ENCODE measurements around the gene MKRN2. TPM values are rescaled to one million over a fixed set of nuclear protein-coding genes. Genes with fewer than 3 reads are reported as not detected.

MKRN2 gene
- total and polyA plus RNA-seq, 2 of the 4 experiments (the other 2 are of a cell fraction), result 44.4 to 65.6 TPM

DNA sequence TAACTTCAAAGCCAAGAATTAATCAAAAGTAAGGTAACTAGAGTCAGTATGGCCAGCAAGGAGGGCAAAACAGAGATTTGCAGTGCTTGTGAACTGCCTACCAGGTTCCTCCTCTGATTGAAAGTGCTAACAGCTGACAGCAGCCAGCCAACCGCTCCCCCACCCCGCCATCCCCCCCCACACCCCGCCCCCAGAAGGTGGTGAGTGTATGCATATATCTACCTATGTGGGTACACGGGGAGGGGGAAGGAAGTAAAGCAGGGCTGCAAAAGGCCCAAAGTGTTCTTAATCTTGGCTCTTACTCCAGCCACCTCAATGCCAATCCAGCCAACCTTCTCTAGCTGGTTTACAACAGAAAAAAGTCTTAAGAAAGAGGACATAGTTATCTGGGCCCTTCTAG, 56.4 kb downstream of the MKRN2 start:
- H3K27me3 ChIP-seq (ENCODE audit: control insufficient read depth, insufficient read depth, low read length), result no peaks in the 10 kb centered on the region
- no TSS peak for BruUV-seq (replicated peaks)
- no peak overlapping the region for H3K23ac ChIP-seq (ENCODE audit: low read depth, low read length)
- H3K9me1 ChIP-seq (ENCODE audit: insufficient read depth, low read length), result peaks cover 10% of the 10 kb centered on the region
- intact Hi-C loops (cut with micrococcal nuclease) (no loop called here), dilution Hi-C loops (cut with HindIII; ENCODE audit: low sequenced_read_pairs, unreplicated experiment) (no loop called here), in situ Hi-C loops (cut with MboI; ENCODE audit: low sequenced_read_pairs) (no loop called here)
- TF ChIP-seq RAD21 (IDR thresholded peaks at IDR 0.05; ENCODE audit: low read length) (no peak), MXI1 (IDR thresholded peaks at IDR 0.05; ENCODE audit: borderline replicate concordance, low read depth, low read length) (no peak), CEBPB (IDR thresholded peaks at IDR 0.05; ENCODE audit: low read depth, low read length) (no peak), NFE2L2 (IDR thresholded peaks at IDR 0.05; ENCODE audit: low read depth, low read length) (no peak), USF2 (IDR thresholded peaks at IDR 0.05; ENCODE audit: low read depth, low read length) (no peak), RFX5 (IDR thresholded peaks at IDR 0.05; ENCODE audit: low read depth, low read length) (no peak), RCOR1 (IDR thresholded peaks at IDR 0.05; ENCODE audit: insufficient replicate concordance, low read length) (no peak), MAZ (IDR thresholded peaks at IDR 0.05; ENCODE audit: borderline replicate concordance, low read depth, low read length) (no peak), CHD1 (IDR thresholded peaks at IDR 0.05; ENCODE audit: low read depth, low read length) (no peak), POLR2A (IDR thresholded peaks at IDR 0.05; ENCODE audit: low read depth, low read length) (no peak), ELK1 (IDR thresholded peaks at IDR 0.05; ENCODE audit: borderline replicate concordance, low read depth, low read length) (no peak)
- H4K20me1 ChIP-seq (ENCODE audit: insufficient read depth, low read length), result peaks cover 21% of the 10 kb centered on the region
- no peak overlapping the region for H2BK5ac ChIP-seq (ENCODE audit: low read depth, low read length, poor library complexity, severe bottlenecking)
- ChIA-PET CTCF (no interaction called here), POLR2A (ENCODE audit: unreplicated experiment) (no interaction called here)
- peaks cover 40 to 70% of the 10 kb centered on the region in 2 experiments for H3K79me1 ChIP-seq (ENCODE audit: low read depth in 1 of 2, low read length in 2 of 2)
- peaks cover 29% of the 10 kb centered on the region for H3K36me3 ChIP-seq (ENCODE audit: control insufficient read depth, insufficient read depth, low read length)
- no peak overlapping the region for H3K56ac ChIP-seq (ENCODE audit: extremely low read depth, insufficient read depth, low read length)
- no peak overlapping the region for H2BK20ac ChIP-seq (ENCODE audit: low read depth, low read length)
- H3K9me3 ChIP-seq (ENCODE audit: control insufficient read depth, insufficient read depth, low read length), result no peaks in the 10 kb centered on the region
- H3K27ac ChIP-seq (ENCODE audit: insufficient read depth, low read length), result no peak overlapping the region
- H4K8ac ChIP-seq (ENCODE audit: low read depth in 2 of 2, low read length in 2 of 2), result no peak overlapping the region
- H2BK120ac ChIP-seq (ENCODE audit: low read depth, low read length), result no peak overlapping the region
- H2AK5ac ChIP-seq (ENCODE audit: low read depth, low read length), result no peak overlapping the region
- no peak overlapping the region for H3K9ac ChIP-seq (ENCODE audit: low read depth, low read length)
- H3K4me3 ChIP-seq (ENCODE audit: insufficient read depth, low read depth, low read length), result no peak overlapping the region
- no peak overlapping the region for H4K91ac ChIP-seq (ENCODE audit: insufficient read depth, low read depth, low read length)
- H3K4me2 ChIP-seq (ENCODE audit: low read depth, low read length), result no peak overlapping the region
- no peak overlapping the region for H2BK15ac ChIP-seq (ENCODE audit: low read depth, low read length)
- ATAC-seq (ENCODE audit: low read depth) (no peak), DNase-seq (no peak)
- no peak overlapping the region for H3K4ac ChIP-seq (ENCODE audit: low read depth, low read length)
- H2AK9ac ChIP-seq (replicated peaks; ENCODE audit: low read depth, low read length, poor library complexity), result no peak overlapping the region
- no CpG with 5 or more reads among the region's 4 CpGs for WGBS, 2 experiments (ENCODE audit: extremely low coverage in 2 of 2, insufficient read length in 1 of 2)
- peaks cover 10% of the 10 kb centered on the region for H3K4me1 ChIP-seq (ENCODE audit: control insufficient read depth, insufficient read depth, low read length)
- H3K18ac ChIP-seq (ENCODE audit: low read depth, low read length), result no peak overlapping the region
- no peak overlapping the region for H4K5ac ChIP-seq (ENCODE audit: low read depth, low read length)
- no peak overlapping the region for H3K14ac ChIP-seq (replicated peaks; ENCODE audit: low read depth, low read length)
- H2AFZ ChIP-seq (replicated peaks; ENCODE audit: low read length, poor library complexity), result no peak overlapping the region

All from IMR-90 (cell line).